GM19239 (cell line): ENCODE results near the gene CORIN.

Experiments
- DNase-seq: peaks from one replicate; pipeline ENCODE4 v3.0.0; 2011; ENCODE audit warnings: low spot score; ENCODE audit not compliant: insufficient read length
- FAIRE-seq: peaks from 2 replicates; lab custom pipeline; 2011; peaks lifted over from hg19 to GRCh38; lab: Jason Lieb, UNC

The CORIN gene

DNA sequence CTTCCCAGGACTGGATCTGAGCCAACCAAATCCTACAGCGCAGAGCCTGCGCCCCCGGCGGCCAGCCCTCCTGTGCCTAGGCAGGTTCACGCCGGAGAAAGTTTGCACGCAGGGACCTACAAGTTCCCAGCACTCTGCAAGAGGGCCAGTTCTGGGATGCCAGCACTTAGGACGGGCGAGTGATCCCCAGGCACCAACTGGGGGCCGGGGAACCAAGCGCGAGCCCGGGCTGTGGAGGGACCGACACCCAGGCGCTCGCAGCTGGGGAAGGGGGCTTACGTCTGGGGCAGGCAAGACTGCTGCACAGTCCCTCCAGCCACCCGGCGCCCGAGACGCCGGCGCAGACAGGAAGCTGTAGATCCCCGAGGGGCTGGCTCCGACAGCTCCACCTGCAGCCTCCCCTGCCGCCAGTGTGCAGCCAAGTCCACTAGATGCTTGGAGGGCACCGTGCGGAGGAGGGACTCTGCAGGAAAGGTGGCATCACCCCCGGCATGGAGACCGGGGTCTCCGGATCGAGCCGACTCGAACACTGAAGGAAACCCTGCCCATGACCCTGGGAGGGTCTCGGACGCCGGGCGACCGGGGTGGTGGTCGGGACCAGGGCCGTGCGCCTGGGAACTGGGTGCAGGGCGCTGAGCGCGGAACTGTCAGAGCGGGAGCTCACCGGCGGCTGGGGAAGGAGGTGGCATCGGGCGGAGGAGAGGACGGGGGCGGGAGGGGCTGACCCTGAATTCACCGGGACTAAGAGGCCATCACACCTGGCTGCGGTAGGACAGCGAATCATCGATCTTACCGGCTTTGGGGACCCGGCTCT lies 566 bp downstream of the CORIN start:
- FAIRE-seq (no peak), DNase-seq (peak; percentile 28)

DNA sequence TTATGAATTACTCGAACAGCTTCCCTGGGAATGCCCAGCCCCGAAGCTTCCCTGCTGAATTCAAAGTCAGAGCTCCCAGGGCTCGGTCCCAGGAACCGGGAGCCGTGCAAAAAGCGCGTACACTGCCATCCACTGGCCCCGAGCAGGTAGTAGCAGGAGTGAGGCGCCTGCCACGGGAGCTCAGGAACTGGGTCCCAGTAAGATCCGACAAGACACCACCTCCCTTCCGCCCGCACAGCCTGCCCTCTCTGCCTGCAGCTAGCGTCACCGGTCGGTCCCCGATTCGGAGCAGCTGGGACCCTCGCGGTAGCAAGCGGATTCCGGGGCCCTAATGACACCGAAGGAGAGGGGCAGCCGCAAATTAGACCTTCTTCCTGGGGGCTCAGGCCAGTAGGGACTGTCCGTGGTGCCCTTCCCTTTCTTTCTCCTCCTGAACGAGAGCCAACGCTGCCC lies 1.2 kb downstream of the CORIN start:
- peak; percentile 41 for DNase-seq

DNA sequence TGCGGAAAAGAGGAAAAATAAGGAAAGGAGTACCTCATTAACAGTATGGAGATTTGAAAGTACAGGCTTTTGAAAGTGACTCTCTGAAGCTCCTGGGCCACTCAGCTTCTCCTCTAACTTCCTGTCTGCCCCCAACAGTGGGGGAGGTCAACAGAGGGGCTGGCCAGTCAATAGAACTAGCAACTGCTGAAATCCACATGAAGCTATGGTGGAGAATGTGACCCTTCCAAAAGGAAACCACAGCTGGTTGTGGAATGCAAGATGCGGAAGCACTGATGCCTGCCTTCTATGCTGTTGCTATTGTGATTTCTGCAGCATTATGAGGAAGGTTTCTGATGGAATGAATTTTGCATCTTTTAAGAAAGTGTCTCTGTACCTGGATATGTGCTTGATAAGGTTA lies 2.4 kb downstream of the CORIN start:
- FAIRE-seq (no peak), DNase-seq (no peak)

More for the DNA sequence above, 1.2 kb downstream of the CORIN start:
- no peak for FAIRE-seq

DNA sequence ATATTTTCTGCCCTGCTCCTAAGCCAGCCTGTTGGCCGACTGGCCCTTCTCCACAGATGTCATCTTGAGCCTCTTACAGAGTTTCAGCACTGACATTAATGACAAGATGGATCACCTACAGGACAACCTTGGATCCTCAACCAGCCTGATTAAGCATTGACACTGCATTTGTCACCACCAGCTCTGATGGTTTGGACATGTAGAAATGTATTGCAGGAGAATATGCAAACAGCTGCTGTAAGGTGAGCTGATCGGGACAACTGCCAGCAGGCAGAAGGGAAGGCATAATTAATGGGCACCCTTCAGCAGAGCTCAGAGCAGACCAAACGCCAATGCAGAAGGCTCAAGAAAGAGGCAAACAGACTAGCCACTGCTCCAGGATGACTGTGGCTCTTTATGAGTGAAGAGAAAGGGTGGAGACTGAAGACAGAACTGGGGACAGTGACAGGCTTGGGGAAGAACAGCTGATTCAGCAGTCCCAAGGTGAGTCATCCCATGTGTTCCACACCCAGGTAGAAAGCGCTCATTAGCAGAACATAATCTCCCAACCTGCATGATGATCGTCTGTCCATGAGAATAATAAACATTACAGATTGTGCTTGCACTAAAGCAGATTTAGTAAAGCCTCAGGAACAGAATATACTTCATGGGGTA lies 6.7 kb downstream of the CORIN start:
- no peak for FAIRE-seq
- DNase-seq: no peak

DNA sequence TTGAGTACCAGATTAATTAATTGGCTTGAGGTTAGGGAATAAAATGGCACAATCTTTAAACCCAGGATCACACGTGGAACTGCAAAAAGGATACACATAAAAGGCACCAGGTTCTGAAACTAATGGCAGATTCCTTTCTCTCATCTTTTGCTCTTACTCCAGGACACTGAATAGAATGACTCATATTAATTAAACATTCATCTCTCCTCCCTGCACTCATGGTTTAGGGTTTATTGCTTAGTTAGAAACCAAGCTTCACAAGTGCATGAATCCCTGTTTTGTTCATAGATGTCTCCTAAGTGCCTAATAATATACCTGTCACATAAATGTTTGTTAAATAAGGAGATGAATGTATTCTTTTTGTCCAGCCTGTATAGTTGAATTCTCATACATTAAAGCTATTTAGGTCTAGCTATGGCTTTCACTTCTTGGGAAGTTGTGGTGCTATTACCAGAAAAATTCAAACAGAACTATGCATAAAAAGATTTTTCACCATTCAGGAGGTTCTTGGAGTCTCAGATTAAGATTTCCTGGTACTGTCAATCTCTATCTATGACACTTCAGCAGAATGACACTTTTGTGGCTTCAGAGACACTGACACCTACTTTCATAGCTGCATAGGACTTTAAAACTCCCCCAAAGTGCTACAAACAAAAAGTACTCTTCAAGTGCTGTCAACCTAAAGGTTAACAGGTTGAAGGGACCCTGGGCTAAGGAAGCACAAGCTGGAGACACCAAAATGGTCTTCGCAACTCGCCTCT lies 7.4 kb downstream of the CORIN start:
- FAIRE-seq (no peak), DNase-seq (no peak)

DNA sequence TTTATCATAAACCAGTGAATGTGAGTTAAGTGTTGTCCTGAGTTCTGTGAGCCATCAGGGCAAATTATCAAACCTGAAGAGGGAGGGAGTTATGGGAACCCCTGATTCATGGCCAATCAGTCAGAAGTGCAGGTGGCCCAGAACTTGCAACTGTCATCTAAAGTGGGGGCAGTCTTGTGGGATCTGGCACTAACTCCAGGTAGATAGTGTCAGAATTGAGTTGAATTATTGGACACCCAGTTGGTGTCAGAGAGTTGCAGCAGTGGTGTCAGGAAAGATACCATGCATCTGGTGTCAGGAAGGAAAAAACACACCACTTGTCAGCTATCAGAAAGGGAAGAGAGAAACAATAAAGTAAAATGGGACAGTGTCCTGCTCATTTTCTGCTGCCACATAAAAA lies 8.4 kb downstream of the CORIN start:
- DNase-seq: no peak

DNA sequence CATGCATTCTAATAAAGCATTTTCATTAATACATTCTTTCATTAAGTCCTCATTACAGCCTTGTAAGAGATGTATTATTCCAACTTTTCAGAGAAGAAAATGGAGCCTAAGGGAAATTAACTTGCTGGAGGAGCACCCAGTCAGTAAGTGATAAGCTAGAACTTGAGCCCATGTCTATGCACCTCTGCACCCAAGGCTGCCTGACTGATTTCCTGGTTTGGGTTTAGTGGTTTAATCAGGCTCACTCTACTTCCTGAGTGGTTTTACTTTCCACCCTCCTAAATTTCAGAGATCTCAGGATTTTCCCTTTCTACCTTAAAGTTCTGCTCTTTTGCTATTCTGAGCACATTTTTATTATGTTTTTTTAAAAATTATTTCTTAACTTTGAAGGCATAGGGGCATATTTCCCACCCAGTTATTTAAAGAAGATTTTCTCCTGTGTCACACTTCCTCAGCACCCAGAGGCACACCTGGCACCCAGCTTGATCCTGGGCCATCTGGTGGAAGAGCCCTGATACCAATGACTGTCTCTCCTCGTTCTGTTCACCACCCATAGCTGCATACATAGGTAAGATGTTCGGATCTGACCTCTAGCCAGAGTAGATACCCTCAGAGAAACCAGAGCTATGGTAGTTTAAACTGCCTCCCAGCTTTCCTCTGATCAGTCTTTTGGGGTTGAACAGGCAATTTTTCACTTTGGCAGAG lies 10.4 kb downstream of the CORIN start:
- DNase-seq (no peak), FAIRE-seq (no peak)

More for the DNA sequence above, 8.4 kb downstream of the CORIN start:
- FAIRE-seq: no peak

DNA sequence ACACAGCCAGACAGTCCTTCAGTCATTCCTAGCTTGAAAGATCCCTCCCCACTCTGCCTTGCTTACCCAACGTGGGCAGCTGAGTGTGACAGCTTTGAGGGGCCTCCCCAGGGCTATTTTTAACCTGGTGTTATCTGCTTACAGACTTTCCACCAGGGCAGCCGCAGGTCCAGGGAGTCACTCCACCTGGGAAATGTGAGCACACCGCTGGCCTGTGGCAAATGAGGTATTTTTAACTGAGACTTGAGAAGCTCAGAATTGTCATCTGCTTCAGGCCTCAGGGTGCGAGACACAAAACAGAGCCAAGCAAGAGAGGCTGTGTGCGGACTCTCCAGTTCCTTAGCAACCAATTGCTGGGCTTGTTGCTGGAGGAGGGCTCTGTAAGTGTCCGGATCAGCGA lies 13.0 kb downstream of the CORIN start:
- DNase-seq (no peak), FAIRE-seq (no peak)

DNA sequence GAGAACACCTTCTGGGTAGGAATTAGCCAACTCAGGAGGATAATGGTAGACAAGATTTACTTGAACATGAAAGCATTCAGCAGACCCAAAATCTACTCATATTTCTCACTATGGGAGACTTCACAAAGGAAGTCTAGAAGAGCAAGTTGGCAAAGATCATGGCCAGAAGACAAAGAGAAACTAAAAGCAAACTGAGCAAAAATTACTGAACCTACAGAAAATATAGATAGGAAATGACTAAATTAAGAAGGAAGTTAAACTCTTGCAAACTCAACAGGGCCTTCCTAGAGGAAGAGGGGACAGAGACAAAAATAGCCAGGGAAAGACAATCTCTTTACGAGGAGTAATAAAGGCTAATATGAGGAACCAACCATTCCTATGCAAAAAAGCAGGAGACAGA lies 18.7 kb downstream of the CORIN start:
- FAIRE-seq: no peak

DNA sequence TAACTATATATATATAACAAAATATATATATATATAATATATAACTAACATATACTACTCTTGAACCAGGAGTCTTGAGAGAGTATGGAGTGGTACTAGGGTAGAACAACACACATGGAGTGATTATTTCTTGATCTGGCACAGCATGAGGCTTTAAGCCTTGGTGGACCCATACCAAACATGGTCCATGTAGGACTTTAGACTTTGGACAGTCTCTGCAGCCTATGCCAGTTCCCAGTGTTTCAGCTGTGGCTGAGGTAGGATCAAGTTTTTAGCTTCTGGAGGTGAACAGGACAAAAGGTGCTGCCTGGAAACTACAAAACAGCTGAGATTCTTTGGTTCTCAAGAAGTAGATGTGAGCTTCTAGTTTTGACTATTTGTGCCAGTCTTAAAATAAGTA lies 20.6 kb downstream of the CORIN start:
- no peak for DNase-seq

More for the DNA sequence above, 18.7 kb downstream of the CORIN start:
- no peak for DNase-seq

DNA sequence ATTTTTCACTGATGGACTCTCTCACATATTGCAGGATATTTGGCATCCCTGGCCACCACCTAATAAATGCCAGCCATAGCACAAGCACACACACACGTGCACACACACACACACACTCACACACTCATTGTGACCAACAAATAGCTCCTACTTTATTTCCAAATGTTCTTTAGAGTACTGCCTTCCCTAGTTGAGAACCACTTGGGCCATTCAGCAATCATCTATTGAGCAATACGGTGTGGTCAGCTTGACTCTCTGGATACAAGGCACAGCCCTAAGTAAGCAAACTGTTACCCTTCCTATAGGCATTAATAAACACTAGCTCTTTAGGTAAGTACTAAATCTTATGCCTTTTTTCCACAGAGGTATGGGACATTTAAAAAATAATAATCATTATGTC lies 21.1 kb downstream of the CORIN start:
- FAIRE-seq: no peak
- no peak for DNase-seq

More for the DNA sequence above, 20.6 kb downstream of the CORIN start:
- no peak for FAIRE-seq

DNA sequence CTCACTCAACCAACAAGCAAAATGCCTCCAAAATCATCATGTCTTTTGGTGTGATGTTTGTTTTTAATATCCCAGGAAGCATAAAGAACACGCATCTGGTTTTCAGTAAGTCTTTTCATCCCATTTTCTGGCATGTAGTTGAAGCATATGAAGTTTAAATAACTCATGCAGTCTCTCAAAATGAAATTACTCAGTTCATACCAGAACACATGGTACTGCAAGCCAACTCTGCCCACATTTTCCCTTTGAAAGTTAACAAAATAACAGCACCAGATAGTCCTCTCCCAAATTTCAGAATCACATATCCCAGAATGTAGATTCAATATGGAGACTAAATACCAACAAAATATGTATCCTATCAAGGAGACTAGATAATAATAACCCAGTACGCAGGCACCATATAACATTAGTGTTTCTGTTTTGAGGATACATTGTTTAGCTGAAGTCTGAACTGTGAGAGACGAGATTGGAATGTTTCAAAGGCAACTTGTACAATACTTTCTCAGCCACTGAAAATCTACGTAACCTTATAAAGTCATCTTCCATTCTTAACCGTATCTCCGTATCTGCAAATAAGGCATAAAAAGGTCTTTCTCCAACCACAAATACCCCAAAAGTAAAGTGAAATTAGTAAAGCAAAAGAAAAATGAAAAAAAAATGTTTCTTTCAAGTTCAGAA lies 23.1 kb downstream of the CORIN start:
- FAIRE-seq (no peak), DNase-seq (no peak)

DNA sequence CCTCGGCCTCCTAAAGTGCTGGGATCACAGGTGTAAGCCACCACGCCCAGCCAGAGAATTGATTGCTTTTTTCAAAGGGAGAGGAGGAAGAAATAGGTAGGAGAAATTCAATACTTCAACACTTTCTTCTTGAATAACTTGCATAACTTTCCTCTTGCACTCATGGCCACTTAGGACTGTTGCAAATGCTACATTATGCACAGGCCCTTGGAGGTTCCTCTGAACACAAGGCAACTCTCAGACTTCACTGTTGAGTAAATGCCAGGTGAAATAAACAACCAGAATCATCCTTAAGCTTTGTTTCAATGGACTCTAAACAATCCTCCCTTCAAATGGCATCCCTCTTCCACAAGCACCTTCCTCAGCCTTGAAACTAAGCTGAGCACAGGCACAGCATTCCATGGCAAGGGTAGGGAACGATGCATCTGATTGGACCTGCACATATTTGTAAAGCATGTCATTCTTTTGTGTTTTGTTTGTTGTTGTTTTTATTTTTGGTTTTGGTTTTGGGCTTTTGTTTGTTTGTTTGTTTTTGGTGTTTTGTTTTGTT lies 28.1 kb downstream of the CORIN start:
- FAIRE-seq: no peak

DNA sequence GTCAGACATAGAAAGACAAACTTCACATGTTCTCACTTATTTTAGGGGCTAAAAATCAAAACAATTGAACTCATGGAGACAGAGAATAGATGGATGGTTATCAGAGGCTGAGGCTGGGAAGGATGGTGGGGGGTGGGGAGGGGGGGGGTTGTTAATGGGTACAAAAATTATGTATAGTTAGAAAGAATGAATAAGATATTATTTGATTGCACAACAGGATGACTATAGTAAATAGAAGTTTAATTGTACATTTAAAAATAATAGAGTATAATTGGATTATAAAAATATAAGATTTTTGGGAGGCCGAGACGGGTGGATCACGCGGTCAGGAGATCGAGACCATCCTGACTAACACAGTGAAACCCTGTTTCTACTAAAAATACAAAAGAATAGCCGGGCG lies 33.3 kb downstream of the CORIN start:
- DNase-seq: no peak
- FAIRE-seq: no peak

More for the DNA sequence above, 28.1 kb downstream of the CORIN start:
- DNase-seq: no peak

DNA sequence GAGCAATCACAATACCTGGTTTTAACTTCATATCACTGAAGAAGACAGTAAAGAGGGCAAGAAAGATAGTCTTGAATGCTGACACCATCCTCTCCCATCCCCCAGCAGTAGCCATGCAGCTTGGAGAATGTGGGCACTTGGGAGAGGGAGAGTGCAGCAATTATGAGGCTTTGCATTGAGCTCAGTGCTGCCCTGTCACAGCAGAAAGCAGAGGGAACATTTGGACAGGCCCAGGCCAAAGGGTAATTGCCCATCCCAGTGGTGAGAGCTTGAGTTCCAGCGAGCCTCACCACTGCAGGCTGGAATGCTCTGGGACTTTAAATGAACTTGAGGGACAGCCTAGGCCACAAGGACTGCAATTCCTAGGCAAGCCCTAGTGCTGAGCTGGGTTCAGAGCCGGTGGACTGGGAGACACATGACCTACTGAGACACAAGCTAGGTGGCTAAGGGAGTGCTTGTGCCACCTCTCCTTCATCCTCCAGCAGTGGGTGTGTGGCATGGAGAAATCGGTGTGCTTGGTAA lies 36.3 kb downstream of the CORIN start:
- DNase-seq: no peak
- no peak for FAIRE-seq

DNA sequence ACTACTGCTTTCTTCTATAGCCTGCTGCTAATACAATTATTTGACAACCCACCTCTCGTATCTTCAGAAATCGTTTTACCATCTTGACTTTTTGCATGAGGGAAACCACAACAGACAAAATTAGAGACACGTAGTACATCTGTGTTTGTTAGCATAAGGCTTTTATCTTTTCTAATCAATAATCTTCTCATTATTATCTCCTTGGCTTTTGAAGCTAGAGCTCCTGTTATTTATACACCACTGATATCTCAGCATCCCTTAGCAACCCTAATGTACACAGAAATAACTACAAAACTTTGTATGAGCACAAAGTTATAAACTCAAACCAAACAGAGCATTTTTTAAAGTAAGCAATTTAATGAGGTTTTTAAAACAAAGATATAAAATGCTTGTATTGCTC lies 39.7 kb downstream of the CORIN start:
- FAIRE-seq (no peak), DNase-seq (no peak)

DNA sequence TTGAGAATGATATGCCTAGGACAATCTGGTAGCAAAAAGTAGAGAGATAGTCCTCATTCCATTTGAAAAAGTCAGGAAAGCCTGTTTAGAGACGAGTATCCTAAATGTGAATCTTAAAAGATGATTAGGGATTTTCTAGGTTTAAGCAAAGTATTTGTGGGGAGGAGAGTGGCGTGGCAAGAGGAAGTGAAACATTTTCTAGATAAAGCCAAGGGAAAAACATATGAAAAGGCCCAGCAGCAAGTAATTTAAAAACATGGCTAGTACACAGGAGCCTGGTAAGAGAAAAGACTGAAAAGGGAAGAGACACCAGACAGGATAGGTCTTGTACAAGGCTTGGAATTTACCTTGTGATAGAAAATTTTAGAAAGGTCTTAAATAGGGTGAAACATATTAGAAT lies 45.9 kb downstream of the CORIN start:
- DNase-seq (no peak), FAIRE-seq (no peak)

DNA sequence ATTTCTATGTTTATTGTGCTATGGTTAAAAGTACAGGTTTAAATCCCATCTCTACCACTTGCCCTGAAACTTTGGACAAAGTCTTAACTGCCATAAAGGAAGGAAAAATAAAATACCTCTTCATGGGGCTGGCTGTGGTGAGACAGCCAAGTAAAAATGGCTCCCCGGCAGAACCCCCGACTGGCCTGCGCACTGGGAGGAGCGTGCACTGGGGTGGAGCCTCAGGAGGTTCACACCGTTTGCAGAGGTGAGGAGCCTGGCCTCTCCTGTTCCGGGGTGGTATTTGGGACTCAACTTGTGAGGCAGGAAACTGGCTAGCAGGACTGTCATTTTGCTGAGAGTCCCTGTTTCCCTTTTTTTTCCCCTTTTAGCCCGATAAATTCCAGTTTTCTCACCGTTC lies 47.8 kb downstream of the CORIN start:
- DNase-seq: no peak
- no peak for FAIRE-seq

DNA sequence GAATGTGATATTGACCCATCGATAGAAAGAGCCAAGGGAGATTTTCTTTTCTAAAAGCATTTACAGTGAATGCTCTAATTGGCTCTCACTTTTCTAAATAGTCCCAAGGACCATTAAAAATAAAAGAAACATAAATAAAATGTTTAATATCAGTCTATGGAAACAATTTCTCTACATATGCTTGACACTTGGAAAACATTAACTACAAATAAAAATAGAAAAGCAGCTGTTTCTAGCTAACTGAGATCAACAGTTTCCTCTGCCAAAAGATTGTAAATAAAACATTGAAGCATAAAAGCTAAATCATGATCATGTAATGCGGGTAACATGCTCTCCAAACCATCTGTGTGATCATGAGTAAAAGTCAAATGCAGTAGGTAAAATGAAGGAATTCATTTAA lies 49.7 kb downstream of the CORIN start:
- no peak for FAIRE-seq

More for the DNA sequence above, 49.7 kb downstream of the CORIN start:
- no peak for DNase-seq
